Measurements from ENCODE around the gene CCNDBP1.

The CCNDBP1 gene

DNA sequence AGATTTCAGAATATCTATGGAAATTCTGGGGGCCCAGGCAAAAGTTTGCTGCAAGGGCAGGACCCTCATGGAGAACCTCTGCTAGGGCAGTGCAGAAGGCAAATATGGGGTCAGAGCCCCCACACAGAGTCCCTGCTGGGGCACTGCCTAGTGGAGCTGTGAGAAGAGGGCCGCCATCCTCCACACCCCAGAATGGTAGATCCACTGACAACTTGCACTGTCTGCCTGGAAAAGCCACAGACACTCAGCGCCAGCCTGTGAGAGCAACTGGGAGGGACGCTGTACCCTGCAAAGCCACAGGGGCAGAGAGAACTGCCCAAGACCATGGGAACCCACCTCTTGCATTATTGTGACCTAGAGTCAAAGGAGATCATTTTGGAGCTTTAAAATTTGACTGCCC is 13.8 kb downstream of the CCNDBP1 start:
- no peaks in the 10 kb centered on the region for H3K27me3 ChIP-seq (replicated peaks; ENCODE audit: insufficient read depth, low read length)
- no peak for DNase-seq
- H2AFZ ChIP-seq (ENCODE audit: low read length): no peak overlapping the region
- no peak overlapping the region for H3K9ac ChIP-seq (ENCODE audit: low read length)
- no peaks in the 10 kb centered on the region for H3K79me2 ChIP-seq (ENCODE audit: low read length)
- no peaks in the 10 kb centered on the region for H3K4me1 ChIP-seq (ENCODE audit: low read length)
- 0 out of 2 replicates have a peak, but pooled peaks cover 2% of the 10 kb centered on the region for H3K36me3 ChIP-seq (replicated peaks; ENCODE audit: insufficient read depth, low read length)
- H3K4me2 ChIP-seq (ENCODE audit: low read depth, low read length): no peak overlapping the region
- no peaks in the 10 kb centered on the region; the same call in 1 of the 2 replicates for H3F3A ChIP-seq (ENCODE audit: insufficient read depth, low read length)
- H3K27ac ChIP-seq (ENCODE audit: low read length): no peak overlapping the region
- no peaks in the 10 kb centered on the region for H4K20me1 ChIP-seq (ENCODE audit: insufficient read depth, low read length)
- TF ChIP-seq, protein P1, sequence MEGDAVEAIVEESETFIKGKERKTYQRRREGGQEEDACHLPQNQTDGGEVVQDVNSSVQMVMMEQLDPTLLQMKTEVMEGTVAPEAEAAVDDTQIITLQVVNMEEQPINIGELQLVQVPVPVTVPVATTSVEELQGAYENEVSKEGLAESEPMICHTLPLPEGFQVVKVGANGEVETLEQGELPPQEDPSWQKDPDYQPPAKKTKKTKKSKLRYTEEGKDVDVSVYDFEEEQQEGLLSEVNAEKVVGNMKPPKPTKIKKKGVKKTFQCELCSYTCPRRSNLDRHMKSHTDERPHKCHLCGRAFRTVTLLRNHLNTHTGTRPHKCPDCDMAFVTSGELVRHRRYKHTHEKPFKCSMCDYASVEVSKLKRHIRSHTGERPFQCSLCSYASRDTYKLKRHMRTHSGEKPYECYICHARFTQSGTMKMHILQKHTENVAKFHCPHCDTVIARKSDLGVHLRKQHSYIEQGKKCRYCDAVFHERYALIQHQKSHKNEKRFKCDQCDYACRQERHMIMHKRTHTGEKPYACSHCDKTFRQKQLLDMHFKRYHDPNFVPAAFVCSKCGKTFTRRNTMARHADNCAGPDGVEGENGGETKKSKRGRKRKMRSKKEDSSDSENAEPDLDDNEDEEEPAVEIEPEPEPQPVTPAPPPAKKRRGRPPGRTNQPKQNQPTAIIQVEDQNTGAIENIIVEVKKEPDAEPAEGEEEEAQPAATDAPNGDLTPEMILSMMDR (IDR thresholded peaks at IDR 0.05; ENCODE audit: low read length): no peak
- TF ChIP-seq EZH2phosphoT487 (IDR thresholded peaks at IDR 0.05; ENCODE audit: low read length): no peak
- TF ChIP-seq EZH2 (optimal IDR thresholded peaks at IDR 0.05; ENCODE audit: low read depth, low read length): no peak
- no peaks in the 10 kb centered on the region for H3K9me2 ChIP-seq (replicated peaks; ENCODE audit: insufficient read depth, low read length)
- H3K9me3 ChIP-seq (replicated peaks; ENCODE audit: insufficient read depth, low read length): no peaks in the 10 kb centered on the region
- no peak overlapping the region for H3K4me3 ChIP-seq (ENCODE audit: low read length)

DNA sequence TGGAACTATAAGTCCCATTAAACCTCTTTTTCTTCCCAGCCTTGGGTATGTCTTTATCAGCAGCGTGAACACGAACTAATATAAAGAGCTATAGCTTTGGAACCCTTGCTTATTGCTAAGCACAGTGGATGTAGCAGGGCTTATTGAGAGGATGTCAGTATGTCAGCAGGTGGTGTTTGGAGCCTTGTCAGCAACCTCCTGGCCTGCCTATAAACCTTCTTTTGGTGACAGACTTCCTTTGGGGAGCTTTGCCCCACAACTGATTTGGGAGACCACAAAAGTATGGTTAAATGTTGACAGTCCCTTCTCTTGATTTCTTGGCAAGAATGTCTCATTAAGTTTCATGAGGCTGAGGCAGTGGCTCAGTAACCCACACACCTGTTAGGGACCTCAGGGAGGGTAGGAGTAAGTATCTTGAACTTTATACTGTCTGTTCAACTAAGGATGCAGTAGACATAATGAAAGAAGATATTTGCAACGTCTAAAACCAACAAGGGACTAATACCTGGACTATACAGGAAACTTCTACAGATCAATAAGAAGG is 14.8 kb downstream of the CCNDBP1 start:
- Histone ChIP-seq H3K4me3 (ENCODE audit: low read length) (no peak overlapping the region), H3K9me2 (replicated peaks; ENCODE audit: insufficient read depth, low read length) (no peaks in the 10 kb centered on the region), H3K9me3 (replicated peaks; ENCODE audit: insufficient read depth, low read length) (no peaks in the 10 kb centered on the region), H3K79me2 (ENCODE audit: low read length) (no peaks in the 10 kb centered on the region), H4K20me1 (ENCODE audit: insufficient read depth, low read length) (no peaks in the 10 kb centered on the region), H3K9ac (ENCODE audit: low read length) (no peak overlapping the region), H3K4me2 (ENCODE audit: low read depth, low read length) (no peak overlapping the region), H3K4me1 (ENCODE audit: low read length) (no peaks in the 10 kb centered on the region), H3K27ac (ENCODE audit: low read length) (no peak overlapping the region), H3F3A (ENCODE audit: insufficient read depth, low read length) (no peaks in the 10 kb centered on the region), H2AFZ (ENCODE audit: low read length) (no peak overlapping the region), H3K36me3 (replicated peaks; ENCODE audit: insufficient read depth, low read length) (no peaks in the 10 kb centered on the region), H3K27me3 (replicated peaks; ENCODE audit: insufficient read depth, low read length) (no peaks in the 10 kb centered on the region)
- no peak for TF ChIP-seq EZH2phosphoT487 (IDR thresholded peaks at IDR 0.05; ENCODE audit: low read length)
- TF ChIP-seq EZH2 (optimal IDR thresholded peaks at IDR 0.05; ENCODE audit: low read depth, low read length): no peak
- TF ChIP-seq, protein P1 (IDR thresholded peaks at IDR 0.05; ENCODE audit: low read length): no peak
- DNase-seq: no peak

DNA sequence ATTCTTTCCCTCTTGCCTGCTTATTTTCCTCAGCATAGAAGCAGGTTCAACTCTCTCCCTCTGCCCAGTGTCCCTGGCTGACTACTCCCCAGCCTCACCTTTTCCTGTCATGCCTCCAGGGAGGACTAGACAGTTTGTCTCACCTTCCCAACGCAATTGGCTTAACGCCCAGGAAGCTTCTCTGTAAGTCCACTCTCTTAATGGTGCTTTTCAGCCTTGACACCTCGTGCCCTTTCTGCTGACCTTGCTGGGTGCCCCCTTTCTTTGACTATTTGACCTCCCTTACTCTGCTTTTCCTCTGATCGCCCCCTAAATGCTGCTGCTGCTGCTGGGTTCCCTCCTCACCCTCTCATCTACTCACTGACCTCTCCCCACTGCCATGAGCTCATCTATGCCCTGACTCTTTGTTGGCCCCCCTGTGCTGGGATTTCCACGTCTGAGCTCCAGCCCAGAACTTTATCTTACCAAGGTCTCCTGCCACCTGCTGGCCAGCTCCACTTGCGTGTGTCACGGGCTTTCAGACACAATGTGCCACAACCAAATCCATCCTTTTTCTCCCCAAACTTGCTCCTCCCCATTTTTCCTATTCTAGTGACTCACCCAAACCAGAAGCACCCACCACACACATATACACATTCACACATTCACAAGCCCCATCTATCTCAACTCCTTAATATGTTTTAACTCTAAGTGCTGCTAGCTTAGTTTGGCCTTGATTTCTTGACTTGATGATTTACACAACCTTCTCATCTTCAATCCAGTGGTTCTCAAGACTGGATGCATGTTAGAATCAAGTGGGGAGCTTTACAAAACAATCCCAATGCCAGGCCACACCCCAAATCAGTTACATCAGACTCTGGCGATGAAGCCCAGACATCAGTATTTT is 19.1 kb downstream of the CCNDBP1 start:
- Histone ChIP-seq H3F3A (ENCODE audit: insufficient read depth, low read length) (no peaks in the 10 kb centered on the region), H3K9me2 (replicated peaks; ENCODE audit: insufficient read depth, low read length) (no peaks in the 10 kb centered on the region), H3K27me3 (replicated peaks; ENCODE audit: insufficient read depth, low read length) (no peaks in the 10 kb centered on the region), H3K4me1 (ENCODE audit: low read length) (no peaks in the 10 kb centered on the region), H4K20me1 (ENCODE audit: insufficient read depth, low read length) (no peaks in the 10 kb centered on the region), H3K9ac (ENCODE audit: low read length) (no peak overlapping the region), H2AFZ (ENCODE audit: low read length) (no peak overlapping the region), H3K36me3 (replicated peaks; ENCODE audit: insufficient read depth, low read length) (no peaks in the 10 kb centered on the region), H3K9me3 (replicated peaks; ENCODE audit: insufficient read depth, low read length) (no peaks in the 10 kb centered on the region), H3K4me3 (ENCODE audit: low read length) (no peak overlapping the region), H3K79me2 (ENCODE audit: low read length) (no peaks in the 10 kb centered on the region), H3K27ac (ENCODE audit: low read length) (no peak overlapping the region), H3K4me2 (ENCODE audit: low read depth, low read length) (no peak overlapping the region)
- TF ChIP-seq EZH2 (optimal IDR thresholded peaks at IDR 0.05; ENCODE audit: low read depth, low read length): no peak
- TF ChIP-seq, protein P1 (IDR thresholded peaks at IDR 0.05; ENCODE audit: low read length): peak; percentile 76
- peak; percentile 39 for DNase-seq

Measured in MM.1S (cell line).